ENCODE measurements around the gene AKAP13. TPM values are rescaled to one million over a fixed set of nuclear protein-coding genes. Genes with fewer than 3 reads are reported as not detected.

AKAP13 gene
- total RNA-seq, 2 experiments from 2014 or later: 282 to 304 TPM

DNA sequence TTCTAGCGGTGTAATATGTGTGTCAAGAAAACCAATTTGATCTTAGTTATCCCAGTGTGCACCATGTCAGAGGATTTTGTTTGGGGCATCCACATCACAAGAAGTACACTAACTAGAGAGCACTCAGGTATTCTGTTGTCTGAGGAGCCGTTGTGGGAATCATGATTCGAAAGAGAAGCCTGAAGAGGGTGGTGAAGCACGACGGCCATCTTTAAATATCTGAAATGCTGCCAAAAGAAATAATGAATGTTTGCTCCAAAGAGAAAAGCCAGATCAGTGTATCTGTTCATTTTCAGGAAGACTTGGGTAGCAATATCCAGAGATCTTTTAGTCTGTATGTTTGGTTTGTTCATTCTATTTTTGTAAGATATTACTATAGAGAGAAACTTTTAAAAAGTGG is 233.7 kb downstream of the AKAP13 start:
- H3K27me3 ChIP-seq (ENCODE audit: control insufficient read depth in 1 of 2, insufficient read depth in 2 of 2, low read length in 2 of 2): no peaks in the 10 kb centered on the region
- Mint-ChIP-seq H3K4me3 (no peak overlapping the region), H3K4me1 (ENCODE audit: low read depth) (peaks cover 21% of the 10 kb centered on the region), H3K27me3 (no peaks in the 10 kb centered on the region), H3K27ac (peak overlapping the region; percentile 18), H3K9me3 (no peaks in the 10 kb centered on the region), H3K36me3 (ENCODE audit: low read depth) (peaks cover 12% of the 10 kb centered on the region)
- H3K27ac ChIP-seq (ENCODE audit: low read depth in 1 of 2, low read length in 2 of 2): no peak overlapping the region
- ChIA-PET POLR2A (no interaction called here), CTCF (interaction anchor here (0.8 to 0.9 kb wide), 2 partner anchors 13 to 31 kb away, joined by 3 read pairs; no protein-coding TSS in a partner anchor)
- intact Hi-C loops (cut with DNase I, micrococcal nuclease): no loop called here
- no peak for ATAC-seq (ENCODE audit: poor library complexity)
- H3K4me1 ChIP-seq (ENCODE audit: insufficient read depth, low read length): peaks cover 12% of the 10 kb centered on the region
- DNase-seq: no peak
- TF ChIP-seq, protein P1, sequence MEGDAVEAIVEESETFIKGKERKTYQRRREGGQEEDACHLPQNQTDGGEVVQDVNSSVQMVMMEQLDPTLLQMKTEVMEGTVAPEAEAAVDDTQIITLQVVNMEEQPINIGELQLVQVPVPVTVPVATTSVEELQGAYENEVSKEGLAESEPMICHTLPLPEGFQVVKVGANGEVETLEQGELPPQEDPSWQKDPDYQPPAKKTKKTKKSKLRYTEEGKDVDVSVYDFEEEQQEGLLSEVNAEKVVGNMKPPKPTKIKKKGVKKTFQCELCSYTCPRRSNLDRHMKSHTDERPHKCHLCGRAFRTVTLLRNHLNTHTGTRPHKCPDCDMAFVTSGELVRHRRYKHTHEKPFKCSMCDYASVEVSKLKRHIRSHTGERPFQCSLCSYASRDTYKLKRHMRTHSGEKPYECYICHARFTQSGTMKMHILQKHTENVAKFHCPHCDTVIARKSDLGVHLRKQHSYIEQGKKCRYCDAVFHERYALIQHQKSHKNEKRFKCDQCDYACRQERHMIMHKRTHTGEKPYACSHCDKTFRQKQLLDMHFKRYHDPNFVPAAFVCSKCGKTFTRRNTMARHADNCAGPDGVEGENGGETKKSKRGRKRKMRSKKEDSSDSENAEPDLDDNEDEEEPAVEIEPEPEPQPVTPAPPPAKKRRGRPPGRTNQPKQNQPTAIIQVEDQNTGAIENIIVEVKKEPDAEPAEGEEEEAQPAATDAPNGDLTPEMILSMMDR (IDR thresholded peaks at IDR 0.05): no peak
- H3K9me3 ChIP-seq (ENCODE audit: control insufficient read depth in 1 of 2, insufficient read depth in 1 of 2, low read length in 2 of 2): no peaks in the 10 kb centered on the region
- peaks cover 7% of the 10 kb centered on the region for H3K36me3 ChIP-seq (ENCODE audit: insufficient read depth, low read length)
- no peak overlapping the region for H3K4me3 ChIP-seq (ENCODE audit: low read length)

- H3K27me3 ChIP-seq (ENCODE audit: control insufficient read depth in 1 of 2, insufficient read depth in 2 of 2, low read length in 2 of 2): no peaks in the 10 kb centered on the region
- H3K27me3 Mint-ChIP-seq: no peaks in the 10 kb centered on the region
- H3K36me3 Mint-ChIP-seq (ENCODE audit: low read depth): peaks cover 11% of the 10 kb centered on the region
- TF ChIP-seq, protein P1 (IDR thresholded peaks at IDR 0.05): peak; percentile 73
- POLR2A ChIA-PET: no interaction called here
- H3K4me3 ChIP-seq (ENCODE audit: low read length): no peak overlapping the region
- H3K4me3 Mint-ChIP-seq: no peak overlapping the region
- H3K4me1 Mint-ChIP-seq (ENCODE audit: low read depth): peaks cover 21% of the 10 kb centered on the region
- DNase-seq: peak in 5 of 14 experiments; percentile 8 to 74 (median 60)
- no peak overlapping the region for H3K27ac ChIP-seq (ENCODE audit: low read depth in 1 of 2, low read length in 2 of 2)
- ATAC-seq (ENCODE audit: poor library complexity): no peak
- H3K9me3 Mint-ChIP-seq: no peaks in the 10 kb centered on the region
- CTCF ChIA-PET: interaction anchor here (1.2 kb wide), 1 partner anchor 56 kb away, joined by 3 read pairs; no protein-coding TSS in a partner anchor
- peaks cover 30% of the 10 kb centered on the region for H3K4me1 ChIP-seq (ENCODE audit: insufficient read depth, low read length)
- no peaks in the 10 kb centered on the region for H3K9me3 ChIP-seq (ENCODE audit: control insufficient read depth in 1 of 2, insufficient read depth in 1 of 2, low read length in 2 of 2)
- H3K27ac Mint-ChIP-seq: peak overlapping the region; percentile 18
- peaks cover 3% of the 10 kb centered on the region for H3K36me3 ChIP-seq (ENCODE audit: insufficient read depth, low read length)
- intact Hi-C loops (cut with DNase I, micrococcal nuclease): loop anchor here (5.0 kb wide), 4 partner anchors 46 to 226 kb away; no protein-coding TSS in a partner anchor
Observed at GRCh38 chr15:85615930-85616329, 235.5 kb downstream of the AKAP13 start.

- ChIA-PET POLR2A (no interaction called here), CTCF (interaction anchor here (0.6 to 1.2 kb wide), 2 partner anchors 29 to 56 kb away, joined by 3 to 4 read pairs; no protein-coding TSS in a partner anchor)
- peaks cover 4% of the 10 kb centered on the region for H3K36me3 Mint-ChIP-seq (ENCODE audit: low read depth)
- no peaks in the 10 kb centered on the region for H3K9me3 Mint-ChIP-seq
- Histone ChIP-seq H3K36me3 (ENCODE audit: insufficient read depth, low read length) (peaks cover 3% of the 10 kb centered on the region), H3K27me3 (ENCODE audit: control insufficient read depth in 1 of 2, insufficient read depth in 2 of 2, low read length in 2 of 2) (no peaks in the 10 kb centered on the region), H3K4me3 (ENCODE audit: low read length) (no peak overlapping the region), H3K27ac (ENCODE audit: low read depth in 1 of 2, low read length in 2 of 2) (no peak overlapping the region), H3K4me1 (ENCODE audit: insufficient read depth, low read length) (peaks cover 34% of the 10 kb centered on the region), H3K9me3 (ENCODE audit: control insufficient read depth in 1 of 2, insufficient read depth in 1 of 2, low read length in 2 of 2) (no peaks in the 10 kb centered on the region)
- H3K4me1 Mint-ChIP-seq (ENCODE audit: low read depth): peaks cover 20% of the 10 kb centered on the region
- no peak overlapping the region for H3K4me3 Mint-ChIP-seq
- no peak for ATAC-seq (ENCODE audit: poor library complexity)
- intact Hi-C loops (cut with DNase I, micrococcal nuclease): loop anchor here (5.0 kb wide), 4 partner anchors 46 to 226 kb away; no protein-coding TSS in a partner anchor
- no peak for DNase-seq
- no peaks in the 10 kb centered on the region for H3K27me3 Mint-ChIP-seq
- H3K27ac Mint-ChIP-seq: no peak overlapping the region
- TF ChIP-seq, protein P1 (IDR thresholded peaks at IDR 0.05): no peak
Observed at GRCh38 chr15:85616549-85617110, 236.2 kb downstream of the AKAP13 start.
